ENCODE results near the gene ABHD17A.

DNA sequence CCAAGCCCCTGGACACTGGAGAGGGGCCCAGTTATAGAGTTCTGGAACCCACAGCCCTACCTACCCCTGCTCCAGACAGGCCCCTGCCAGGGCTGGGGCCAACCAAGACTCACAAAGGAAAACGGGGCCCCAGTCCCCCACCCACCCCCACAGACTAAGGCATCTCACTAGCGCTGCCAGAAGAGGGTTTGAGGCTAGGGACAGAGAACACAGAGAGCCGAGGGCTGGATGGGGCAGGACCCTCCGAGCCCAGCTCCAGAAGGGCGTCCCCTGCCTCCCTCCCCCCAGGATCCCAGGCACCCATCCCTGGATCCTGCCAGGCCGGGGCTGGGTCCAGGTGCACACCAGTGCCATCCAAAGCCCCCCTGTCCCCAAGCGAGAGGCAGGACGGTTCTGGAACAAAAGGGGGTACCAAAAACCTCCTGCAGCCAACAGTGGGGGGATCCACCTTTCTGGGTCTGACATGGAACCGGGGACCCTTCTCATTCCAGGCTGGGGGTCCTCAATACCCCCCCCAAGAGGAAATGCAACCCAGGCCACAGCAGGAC lies 32.6 kb downstream of the ABHD17A start:
- TF ChIP-seq GATA2 (IDR thresholded peaks at IDR 0.05; ENCODE audit: low read depth, low read length) = no peak
- TF ChIP-seq GATA3 (IDR thresholded peaks at IDR 0.05; ENCODE audit: low read depth, low read length) = no peak
